K562 (cell line): Measurements from ENCODE around the gene GPR78. TPM values are rescaled to one million over a fixed set of nuclear protein-coding genes. Genes with fewer than 3 reads are reported as not detected.

Source experiments
- BACH1 ChIP-seq: fragments of 200-800 bp; sonication (Bioruptor generic); IDR thresholded peaks from 2 replicates; pipeline ENCODE4 v1.6.1; 2016; ENCODE audit warnings: missing genetic modification characterization, missing compliant biosample characterization
- HLTF ChIP-seq: fragments of 450-650 bp; IDR thresholded peaks from 2 replicates; pipeline ENCODE4 v1.6.1; 2016
- HMG20A ChIP-seq: fragments of 450-650 bp; formaldehyde crosslinking; conservative IDR thresholded peaks from 2 replicates; pipeline ENCODE4 v1.4.0; 2020; ENCODE audit warnings: mild to moderate bottlenecking, mixed read lengths
- KLF13 ChIP-seq: fragments of 450-650 bp; IDR thresholded peaks from 2 replicates; pipeline ENCODE4 v1.6.1; 2016; ENCODE audit warnings: missing genetic modification characterization, low read depth, mild to moderate bottlenecking, missing compliant biosample characterization, moderate library complexity, borderline replicate concordance
- LCOR ChIP-seq: sonication (generic); formaldehyde crosslinking; IDR thresholded peaks from 2 replicates; pipeline ENCODE4 v1.8.0; 2022; ENCODE audit warnings: mild to moderate bottlenecking, missing genetic modification reagents
- NEUROD1 ChIP-seq: fragments of 150-350 bp; IDR thresholded peaks from 2 replicates; pipeline ENCODE4 v1.6.1; 2014; ENCODE audit warnings: borderline replicate concordance, low read length, low read depth; ENCODE audit not compliant: partially characterized antibody
- OTX1 ChIP-seq: fragments of 450-650 bp; formaldehyde crosslinking; IDR thresholded peaks from 2 replicates; pipeline ENCODE4 v1.4.0; 2022; ENCODE audit warnings: mild to moderate bottlenecking
- POLR3A ChIP-seq: IDR thresholded peaks from 2 replicates; pipeline ENCODE4 v1.6.1; 2011; ENCODE audit warnings: borderline replicate concordance, mild to moderate bottlenecking, moderate library complexity; ENCODE audit not compliant: insufficient read length, insufficient read depth; ENCODE audit errors: extremely low read depth
- RBFOX2 ChIP-seq: fragments of 200-400 bp; formaldehyde crosslinking; IDR thresholded peaks from 2 replicates; pipeline ENCODE4 v1.6.1; 2017; ENCODE audit warnings: low read depth, mild to moderate bottlenecking, low read length, moderate library complexity
- RFX7 ChIP-seq: fragments of 250-450 bp; sonication (Bioruptor Pico); IDR thresholded peaks from 2 replicates; pipeline ENCODE4 v1.5.1; 2021; ENCODE audit warnings: mild to moderate bottlenecking
- SMAD2 ChIP-seq: fragments of 150-350 bp; IDR thresholded peaks from 2 replicates; pipeline ENCODE4 v1.6.1; 2014; ENCODE audit warnings: low read depth, mild to moderate bottlenecking, low read length
- SRF ChIP-seq, 2 experiments: fragments of 250-450, 450-650 bp in 1 of 2; sonication (Bioruptor Pico) in 1 of 2; sonication (generic) in 1 of 2; formaldehyde crosslinking; IDR thresholded peaks; 2 replicates each; pipeline versions ENCODE4 v1.5.0 to v1.5.1; 2020 to 2022; ENCODE audit warnings: mild to moderate bottlenecking in 1 of 2, missing genetic modification reagents in 1 of 2
- ZKSCAN1 ChIP-seq: fragments of 150-350 bp; IDR thresholded peaks from 2 replicates; pipeline ENCODE4 v1.6.1; 2016; ENCODE audit warnings: low read depth, low read length
- ZNF507 ChIP-seq: conservative IDR thresholded peaks from 2 replicates; pipeline ENCODE4 v1.6.1; 2017; ENCODE audit warnings: missing genetic modification characterization, missing compliant biosample characterization
- polyA plus RNA-seq, 8 experiments: library from polyadenylated mRNA; depleted of rRNA in 4 of 8; stranded (reverse) in 5 of 8; unstranded in 3 of 8; fragments of >200 nt; fragmentation: Nextera tagmentation in 2 of 8; fragmentation: Illumina TruSeq in 1 of 8; extraction: Ambion mirVana in 2 of 8; extraction: Trizol in 1 of 8; gene quantifications; 2 replicates each; pipeline versions ENCODE4 v1.2.1 to v1.2.3, GENCODE V29; 2011 to 2014; ENCODE audit warnings: inconsistent platforms in 1 of 8, missing spikeins in 1 of 8
- total RNA-seq, 7 experiments: library from RNA; depleted of rRNA in 6 of 7; stranded (reverse); fragments of >200 nt in 6 of 7; fragmentation: Illumina TruSeq in 2 of 7; extraction: Trizol in 2 of 7; gene quantifications; 2 replicates each; pipeline versions ENCODE4 v1.2.1 to v1.2.3, GENCODE V29; 2011 to 2021; ENCODE audit warnings: low replicate concordance in 1 of 7
- TF ChIP-seq, protein P1 (sequence below): fragments of 250-450 bp; sonication (Bioruptor Pico); IDR thresholded peaks from 2 replicates; pipeline ENCODE4 v1.4.0; 2020; ENCODE audit warnings: mild to moderate bottlenecking, moderate library complexity
- TF ChIP-seq, protein P2 (sequence below): IDR thresholded peaks from 2 replicates; pipeline ENCODE4 v1.6.1; 2011; ENCODE audit warnings: borderline replicate concordance, low read depth, mild to moderate bottlenecking, moderate library complexity, low read length; ENCODE audit not compliant: insufficient read depth, poor library complexity, severe bottlenecking
- TF ChIP-seq, protein P3 (sequence below): fragments of 450-650 bp; IDR thresholded peaks from 2 replicates; pipeline ENCODE4 v1.6.1; 2016; ENCODE audit warnings: antibody characterized with exemption
- TF ChIP-seq, protein P4 (sequence below), 2 experiments: fragments of 450-650 bp; IDR thresholded peaks; 2 replicates each; pipeline ENCODE4 v1.6.1; 2018; ENCODE audit warnings: mild to moderate bottlenecking in 2 of 2, low read depth in 1 of 2; ENCODE audit not compliant: partially characterized antibody in 2 of 2

Gene GPR78
- total and polyA plus RNA-seq, 9 of the 15 experiments (the other 6 are each of a cell fraction or from before 2014, with no cell fraction given): 0.04 to 0.13 (median 0.07) TPM; not detected in 4

DNA sequence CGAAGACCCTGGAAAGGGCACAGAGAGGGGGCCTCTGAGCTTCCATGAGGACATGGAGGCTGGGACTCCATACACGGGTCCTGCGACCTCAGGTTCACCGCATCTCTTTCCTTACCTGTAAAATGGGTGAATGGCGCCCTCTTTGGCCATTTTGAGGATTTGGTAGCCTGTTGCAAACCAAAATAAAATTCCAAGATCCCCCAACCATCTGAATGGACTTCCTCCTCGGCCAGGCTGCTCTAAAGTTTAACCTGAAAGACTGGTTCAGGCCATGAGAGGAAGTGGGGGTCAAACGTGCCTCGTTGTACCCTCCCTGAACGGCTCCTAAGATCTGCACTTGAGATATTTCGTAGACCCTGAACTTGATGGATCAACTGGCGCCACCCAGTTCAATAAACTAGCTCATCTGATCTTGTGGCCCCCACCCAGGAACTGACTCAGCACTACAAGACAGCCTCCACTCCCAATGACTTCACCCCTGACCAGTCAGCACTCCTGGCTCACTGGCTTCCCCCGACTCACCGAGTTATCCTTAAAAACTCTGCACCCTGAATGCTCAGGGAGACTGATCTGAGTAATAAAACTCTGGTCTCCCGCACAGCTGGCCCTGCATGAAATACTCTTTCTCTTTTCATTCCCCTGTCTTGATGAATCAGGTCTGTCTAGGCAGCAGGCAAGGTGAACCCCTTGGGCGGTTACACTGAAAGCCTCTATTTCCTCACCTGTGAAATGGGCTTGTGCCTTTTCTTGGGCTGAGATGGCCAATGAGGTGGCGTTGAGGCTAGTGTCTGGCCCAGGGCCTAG is 32.9 kb upstream of the GPR78 start (continued):
- TF ChIP-seq RBFOX2 (no peak), SRF (CRISPR knock-in tag; IDR thresholded peaks at IDR 0.05) (no peak), LCOR (CRISPR knock-in tag) (peak; percentile 67), NEUROD1 (peak; percentile 42), POLR3A (no peak), ZKSCAN1 (no peak), ZNF507 (tag) (no peak), SMAD2 (no peak), OTX1 (CRISPR knock-in tag) (no peak), HLTF (no peak), BACH1 (tag) (peak; percentile 87), KLF13 (tag) (no peak), HMG20A (CRISPR knock-in tag) (no peak), RFX7 (CRISPR knock-in tag) (no peak)
- TF ChIP-seq, protein P1, sequence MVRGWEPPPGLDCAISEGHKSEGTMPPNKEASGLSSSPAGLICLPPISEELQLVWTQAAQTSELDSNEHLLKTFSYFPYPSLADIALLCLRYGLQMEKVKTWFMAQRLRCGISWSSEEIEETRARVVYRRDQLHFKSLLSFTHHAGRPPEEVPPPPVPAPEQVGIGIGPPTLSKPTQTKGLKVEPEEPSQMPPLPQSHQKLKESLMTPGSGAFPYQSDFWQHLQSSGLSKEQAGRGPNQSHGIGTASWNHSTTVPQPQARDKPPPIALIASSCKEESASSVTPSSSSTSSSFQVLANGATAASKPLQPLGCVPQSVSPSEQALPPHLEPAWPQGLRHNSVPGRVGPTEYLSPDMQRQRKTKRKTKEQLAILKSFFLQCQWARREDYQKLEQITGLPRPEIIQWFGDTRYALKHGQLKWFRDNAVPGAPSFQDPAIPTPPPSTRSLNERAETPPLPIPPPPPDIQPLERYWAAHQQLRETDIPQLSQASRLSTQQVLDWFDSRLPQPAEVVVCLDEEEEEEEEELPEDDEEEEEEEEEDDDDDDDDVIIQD: no peak
- TF ChIP-seq, protein P2, sequence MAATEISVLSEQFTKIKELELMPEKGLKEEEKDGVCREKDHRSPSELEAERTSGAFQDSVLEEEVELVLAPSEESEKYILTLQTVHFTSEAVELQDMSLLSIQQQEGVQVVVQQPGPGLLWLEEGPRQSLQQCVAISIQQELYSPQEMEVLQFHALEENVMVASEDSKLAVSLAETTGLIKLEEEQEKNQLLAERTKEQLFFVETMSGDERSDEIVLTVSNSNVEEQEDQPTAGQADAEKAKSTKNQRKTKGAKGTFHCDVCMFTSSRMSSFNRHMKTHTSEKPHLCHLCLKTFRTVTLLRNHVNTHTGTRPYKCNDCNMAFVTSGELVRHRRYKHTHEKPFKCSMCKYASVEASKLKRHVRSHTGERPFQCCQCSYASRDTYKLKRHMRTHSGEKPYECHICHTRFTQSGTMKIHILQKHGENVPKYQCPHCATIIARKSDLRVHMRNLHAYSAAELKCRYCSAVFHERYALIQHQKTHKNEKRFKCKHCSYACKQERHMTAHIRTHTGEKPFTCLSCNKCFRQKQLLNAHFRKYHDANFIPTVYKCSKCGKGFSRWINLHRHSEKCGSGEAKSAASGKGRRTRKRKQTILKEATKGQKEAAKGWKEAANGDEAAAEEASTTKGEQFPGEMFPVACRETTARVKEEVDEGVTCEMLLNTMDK: no peak
- TF ChIP-seq, protein P3, sequence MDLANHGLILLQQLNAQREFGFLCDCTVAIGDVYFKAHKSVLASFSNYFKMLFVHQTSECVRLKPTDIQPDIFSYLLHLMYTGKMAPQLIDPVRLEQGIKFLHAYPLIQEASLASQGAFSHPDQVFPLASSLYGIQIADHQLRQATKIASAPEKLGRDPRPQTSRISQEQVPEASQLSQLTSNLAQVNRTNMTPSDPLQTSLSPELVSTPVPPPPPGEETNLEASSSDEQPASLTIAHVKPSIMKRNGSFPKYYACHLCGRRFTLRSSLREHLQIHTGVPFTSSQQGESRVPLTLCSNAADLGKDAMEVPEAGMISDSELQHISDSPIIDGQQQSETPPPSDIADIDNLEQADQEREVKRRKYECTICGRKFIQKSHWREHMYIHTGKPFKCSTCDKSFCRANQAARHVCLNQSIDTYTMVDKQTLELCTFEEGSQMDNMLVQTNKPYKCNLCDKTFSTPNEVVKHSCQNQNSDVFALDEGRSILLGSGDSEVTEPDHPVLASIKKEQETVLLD: no peak
- TF ChIP-seq, protein P4, sequence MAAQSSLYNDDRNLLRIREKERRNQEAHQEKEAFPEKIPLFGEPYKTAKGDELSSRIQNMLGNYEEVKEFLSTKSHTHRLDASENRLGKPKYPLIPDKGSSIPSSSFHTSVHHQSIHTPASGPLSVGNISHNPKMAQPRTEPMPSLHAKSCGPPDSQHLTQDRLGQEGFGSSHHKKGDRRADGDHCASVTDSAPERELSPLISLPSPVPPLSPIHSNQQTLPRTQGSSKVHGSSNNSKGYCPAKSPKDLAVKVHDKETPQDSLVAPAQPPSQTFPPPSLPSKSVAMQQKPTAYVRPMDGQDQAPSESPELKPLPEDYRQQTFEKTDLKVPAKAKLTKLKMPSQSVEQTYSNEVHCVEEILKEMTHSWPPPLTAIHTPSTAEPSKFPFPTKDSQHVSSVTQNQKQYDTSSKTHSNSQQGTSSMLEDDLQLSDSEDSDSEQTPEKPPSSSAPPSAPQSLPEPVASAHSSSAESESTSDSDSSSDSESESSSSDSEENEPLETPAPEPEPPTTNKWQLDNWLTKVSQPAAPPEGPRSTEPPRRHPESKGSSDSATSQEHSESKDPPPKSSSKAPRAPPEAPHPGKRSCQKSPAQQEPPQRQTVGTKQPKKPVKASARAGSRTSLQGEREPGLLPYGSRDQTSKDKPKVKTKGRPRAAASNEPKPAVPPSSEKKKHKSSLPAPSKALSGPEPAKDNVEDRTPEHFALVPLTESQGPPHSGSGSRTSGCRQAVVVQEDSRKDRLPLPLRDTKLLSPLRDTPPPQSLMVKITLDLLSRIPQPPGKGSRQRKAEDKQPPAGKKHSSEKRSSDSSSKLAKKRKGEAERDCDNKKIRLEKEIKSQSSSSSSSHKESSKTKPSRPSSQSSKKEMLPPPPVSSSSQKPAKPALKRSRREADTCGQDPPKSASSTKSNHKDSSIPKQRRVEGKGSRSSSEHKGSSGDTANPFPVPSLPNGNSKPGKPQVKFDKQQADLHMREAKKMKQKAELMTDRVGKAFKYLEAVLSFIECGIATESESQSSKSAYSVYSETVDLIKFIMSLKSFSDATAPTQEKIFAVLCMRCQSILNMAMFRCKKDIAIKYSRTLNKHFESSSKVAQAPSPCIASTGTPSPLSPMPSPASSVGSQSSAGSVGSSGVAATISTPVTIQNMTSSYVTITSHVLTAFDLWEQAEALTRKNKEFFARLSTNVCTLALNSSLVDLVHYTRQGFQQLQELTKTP (IDR thresholded peaks at IDR 0.05; ENCODE audit: low read depth in 1 of 2, partially characterized antibody in 2 of 2): peak in 1 of 2 experiments; percentile 22
